ENCODE data around the gene ACTR1B.
"Not testable (repeated sequence)": the region's sequence is repeated elsewhere in the genome, so short reads cannot be mapped to it uniquely, and the experiment has no call there.

Gene ACTR1B
- long read RNA-seq, transcript ACTR1B-201 (11 exons, 2,243 nt), result major isoform, 107 of 254 reads
- long read RNA-seq, partial matches to known transcripts, result 16 of 254 reads
- long read RNA-seq, other reads (novel, unspliced or antisense), result 131 of 254 reads

DNA sequence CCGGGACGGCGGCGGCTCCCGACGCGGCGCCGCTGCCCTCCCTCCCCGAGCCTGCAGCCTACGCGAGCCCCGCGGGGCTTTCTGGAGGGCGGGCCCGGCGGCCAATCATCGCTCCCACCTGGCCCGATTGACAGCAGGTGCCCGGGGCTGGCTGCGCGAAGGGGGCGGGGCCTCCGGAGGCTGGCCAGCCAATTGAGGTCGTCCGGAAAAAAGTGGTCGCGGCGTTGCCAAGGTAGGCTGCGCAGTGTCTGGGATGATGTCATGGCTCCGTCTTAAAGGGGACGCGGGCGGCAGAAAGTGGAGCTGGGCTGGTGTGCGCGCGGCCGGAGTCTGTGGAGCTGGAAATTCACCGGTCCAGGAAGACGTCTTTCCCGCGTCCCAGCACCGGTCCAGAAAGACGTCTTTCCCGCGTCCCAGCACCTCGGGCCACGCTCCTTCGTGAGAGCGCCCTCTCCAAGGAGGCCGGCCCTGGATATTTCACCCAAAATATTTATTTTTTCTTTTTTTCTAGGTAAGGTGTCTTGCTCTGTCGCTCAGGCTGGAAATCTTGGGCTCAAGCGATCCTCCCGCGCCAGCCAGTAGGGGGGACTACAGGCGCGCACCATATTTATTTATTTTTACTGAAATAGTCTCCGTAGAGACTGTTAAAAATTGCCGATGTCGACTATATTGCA lies at the start of gene ACTR1B:
Gene ACTR1B (minus strand): TSS at position 83 of the 674 bp plus-strand sequence. CDS start 154 bp downstream, outside the sequence.
- no peaks in the 10 kb centered on the region for H3K27me3 ChIP-seq (ENCODE audit: insufficient read depth, poor library complexity, severe bottlenecking)
- H3K4me3 ChIP-seq (replicated peaks; ENCODE audit: insufficient read depth, low read length), result peak within 1 kb of the TSS; percentile 64
- DNase-seq (ENCODE audit: low read depth in 1 of 2, low spot score in 1 of 2), result peak; percentile 96 to 98
- TF ChIP-seq GABPA (IDR thresholded peaks at IDR 0.05; ENCODE audit: low read depth) (no peak), SPI1 (IDR thresholded peaks at IDR 0.05; ENCODE audit: borderline replicate concordance, low read depth) (no peak), POLR2AphosphoS5 (IDR thresholded peaks at IDR 0.05; ENCODE audit: low read depth) (peak; percentile 62; the same call in 1 of the 2 replicates)
- TF ChIP-seq, protein P1, sequence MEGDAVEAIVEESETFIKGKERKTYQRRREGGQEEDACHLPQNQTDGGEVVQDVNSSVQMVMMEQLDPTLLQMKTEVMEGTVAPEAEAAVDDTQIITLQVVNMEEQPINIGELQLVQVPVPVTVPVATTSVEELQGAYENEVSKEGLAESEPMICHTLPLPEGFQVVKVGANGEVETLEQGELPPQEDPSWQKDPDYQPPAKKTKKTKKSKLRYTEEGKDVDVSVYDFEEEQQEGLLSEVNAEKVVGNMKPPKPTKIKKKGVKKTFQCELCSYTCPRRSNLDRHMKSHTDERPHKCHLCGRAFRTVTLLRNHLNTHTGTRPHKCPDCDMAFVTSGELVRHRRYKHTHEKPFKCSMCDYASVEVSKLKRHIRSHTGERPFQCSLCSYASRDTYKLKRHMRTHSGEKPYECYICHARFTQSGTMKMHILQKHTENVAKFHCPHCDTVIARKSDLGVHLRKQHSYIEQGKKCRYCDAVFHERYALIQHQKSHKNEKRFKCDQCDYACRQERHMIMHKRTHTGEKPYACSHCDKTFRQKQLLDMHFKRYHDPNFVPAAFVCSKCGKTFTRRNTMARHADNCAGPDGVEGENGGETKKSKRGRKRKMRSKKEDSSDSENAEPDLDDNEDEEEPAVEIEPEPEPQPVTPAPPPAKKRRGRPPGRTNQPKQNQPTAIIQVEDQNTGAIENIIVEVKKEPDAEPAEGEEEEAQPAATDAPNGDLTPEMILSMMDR (IDR thresholded peaks at IDR 0.05; ENCODE audit: insufficient read depth, low read length), result peak; percentile 12
- TF ChIP-seq, protein P2, sequence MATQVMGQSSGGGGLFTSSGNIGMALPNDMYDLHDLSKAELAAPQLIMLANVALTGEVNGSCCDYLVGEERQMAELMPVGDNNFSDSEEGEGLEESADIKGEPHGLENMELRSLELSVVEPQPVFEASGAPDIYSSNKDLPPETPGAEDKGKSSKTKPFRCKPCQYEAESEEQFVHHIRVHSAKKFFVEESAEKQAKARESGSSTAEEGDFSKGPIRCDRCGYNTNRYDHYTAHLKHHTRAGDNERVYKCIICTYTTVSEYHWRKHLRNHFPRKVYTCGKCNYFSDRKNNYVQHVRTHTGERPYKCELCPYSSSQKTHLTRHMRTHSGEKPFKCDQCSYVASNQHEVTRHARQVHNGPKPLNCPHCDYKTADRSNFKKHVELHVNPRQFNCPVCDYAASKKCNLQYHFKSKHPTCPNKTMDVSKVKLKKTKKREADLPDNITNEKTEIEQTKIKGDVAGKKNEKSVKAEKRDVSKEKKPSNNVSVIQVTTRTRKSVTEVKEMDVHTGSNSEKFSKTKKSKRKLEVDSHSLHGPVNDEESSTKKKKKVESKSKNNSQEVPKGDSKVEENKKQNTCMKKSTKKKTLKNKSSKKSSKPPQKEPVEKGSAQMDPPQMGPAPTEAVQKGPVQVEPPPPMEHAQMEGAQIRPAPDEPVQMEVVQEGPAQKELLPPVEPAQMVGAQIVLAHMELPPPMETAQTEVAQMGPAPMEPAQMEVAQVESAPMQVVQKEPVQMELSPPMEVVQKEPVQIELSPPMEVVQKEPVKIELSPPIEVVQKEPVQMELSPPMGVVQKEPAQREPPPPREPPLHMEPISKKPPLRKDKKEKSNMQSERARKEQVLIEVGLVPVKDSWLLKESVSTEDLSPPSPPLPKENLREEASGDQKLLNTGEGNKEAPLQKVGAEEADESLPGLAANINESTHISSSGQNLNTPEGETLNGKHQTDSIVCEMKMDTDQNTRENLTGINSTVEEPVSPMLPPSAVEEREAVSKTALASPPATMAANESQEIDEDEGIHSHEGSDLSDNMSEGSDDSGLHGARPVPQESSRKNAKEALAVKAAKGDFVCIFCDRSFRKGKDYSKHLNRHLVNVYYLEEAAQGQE (IDR thresholded peaks at IDR 0.05; ENCODE audit: insufficient replicate concordance, low read depth), result no peak
- H3K27ac ChIP-seq (replicated peaks), result peak within 1 kb of the TSS; percentile 96

DNA sequence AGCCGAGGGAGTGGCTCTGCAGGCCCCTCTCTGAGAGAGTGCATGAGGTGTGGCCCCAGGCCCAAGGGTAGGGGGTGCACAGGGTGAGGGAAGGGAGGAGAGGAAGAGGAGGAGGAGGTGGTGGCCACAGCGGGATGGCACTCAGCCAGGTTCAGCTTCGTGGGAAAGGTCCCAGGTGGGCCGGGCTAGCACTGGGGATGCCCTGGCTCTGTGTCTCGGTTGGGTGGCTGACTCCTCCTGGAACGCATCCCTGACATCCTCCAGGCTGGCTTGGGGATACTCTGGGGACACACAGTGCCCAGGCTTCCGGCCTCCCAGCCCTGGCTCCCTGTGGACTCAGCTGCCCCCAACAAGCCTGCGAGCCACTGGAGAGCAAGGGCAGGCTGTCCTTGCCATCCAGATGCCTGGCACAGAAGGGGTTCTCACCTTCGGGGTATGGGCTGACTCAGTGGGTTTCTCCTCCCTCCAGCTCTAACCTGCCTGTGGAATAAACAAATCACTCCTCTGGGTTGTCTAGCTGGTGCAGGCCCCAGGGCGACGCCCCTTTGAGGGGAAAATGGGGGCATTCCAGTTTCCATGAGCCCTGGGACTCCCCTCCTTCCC lies 49.0 kb upstream of the ACTR1B start:
- Histone ChIP-seq H3K27ac (replicated peaks) (no peak overlapping the region), H3K27me3 (ENCODE audit: insufficient read depth, poor library complexity, severe bottlenecking) (no peaks in the 10 kb centered on the region), H3K4me3 (replicated peaks; ENCODE audit: insufficient read depth, low read length) (no peak overlapping the region)
- no peak for DNase-seq (ENCODE audit: low read depth in 1 of 2, low spot score in 1 of 2)
- TF ChIP-seq GABPA (IDR thresholded peaks at IDR 0.05; ENCODE audit: low read depth) (no peak), POLR2AphosphoS5 (IDR thresholded peaks at IDR 0.05; ENCODE audit: low read depth) (no peak), SPI1 (IDR thresholded peaks at IDR 0.05; ENCODE audit: borderline replicate concordance, low read depth) (no peak)
- TF ChIP-seq, protein P2 (IDR thresholded peaks at IDR 0.05; ENCODE audit: insufficient replicate concordance, low read depth), result no peak
- TF ChIP-seq, protein P1 (IDR thresholded peaks at IDR 0.05; ENCODE audit: insufficient read depth, low read length), result no peak

DNA sequence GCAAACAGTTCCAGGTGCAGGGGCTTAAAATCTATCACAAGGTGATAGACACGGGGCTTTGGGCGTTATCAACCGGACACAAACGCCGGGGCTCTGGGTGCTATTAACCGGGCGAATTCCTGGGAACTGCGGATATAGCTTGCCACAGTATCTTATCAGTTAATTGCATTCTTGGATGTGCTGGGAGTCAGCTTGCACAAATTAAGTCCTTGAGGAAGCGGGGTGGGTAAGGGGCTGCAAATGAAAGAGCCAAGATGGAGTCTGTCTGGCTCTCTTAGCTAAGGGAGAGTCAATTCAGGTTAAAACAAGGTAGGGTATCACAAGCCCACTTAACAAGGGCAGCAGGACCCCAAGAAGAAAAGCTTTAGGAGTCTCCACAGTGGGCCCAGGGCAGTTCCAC lies 48.3 kb upstream of the ACTR1B start:
- H3K27me3 ChIP-seq (ENCODE audit: insufficient read depth, poor library complexity, severe bottlenecking); H3K27ac ChIP-seq (replicated peaks); H3K4me3 ChIP-seq (replicated peaks; ENCODE audit: insufficient read depth, low read length); DNase-seq (ENCODE audit: low read depth in 1 of 2, low spot score in 1 of 2): not testable (repeated sequence)

DNA sequence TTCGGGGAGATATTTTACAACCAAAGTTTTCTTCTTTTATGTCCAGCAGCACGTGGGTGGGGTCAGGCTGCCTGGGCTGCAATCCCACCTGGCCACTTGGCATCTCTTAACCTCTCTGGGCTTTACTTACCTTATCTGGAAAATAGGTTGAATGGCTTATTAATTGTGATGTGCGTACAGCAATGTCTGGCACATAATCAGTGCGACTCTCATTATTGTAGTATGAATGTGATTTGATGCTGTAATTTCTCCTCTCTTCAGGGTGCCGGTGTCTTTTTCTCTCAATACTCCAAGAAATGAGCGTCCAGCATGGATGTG lies 47.5 kb upstream of the ACTR1B start:
- Histone ChIP-seq H3K27ac (replicated peaks) (no peak overlapping the region), H3K4me3 (replicated peaks; ENCODE audit: insufficient read depth, low read length) (no peak overlapping the region), H3K27me3 (ENCODE audit: insufficient read depth, poor library complexity, severe bottlenecking) (no peaks in the 10 kb centered on the region)
- no peak for DNase-seq (ENCODE audit: low read depth in 1 of 2, low spot score in 1 of 2)
- TF ChIP-seq SPI1 (IDR thresholded peaks at IDR 0.05; ENCODE audit: borderline replicate concordance, low read depth) (no peak), GABPA (IDR thresholded peaks at IDR 0.05; ENCODE audit: low read depth) (no peak), POLR2AphosphoS5 (IDR thresholded peaks at IDR 0.05; ENCODE audit: low read depth) (no peak)
- TF ChIP-seq, protein P1 (IDR thresholded peaks at IDR 0.05; ENCODE audit: insufficient read depth, low read length), result no peak
- TF ChIP-seq, protein P2 (IDR thresholded peaks at IDR 0.05; ENCODE audit: insufficient replicate concordance, low read depth), result no peak

Measured in HL-60 (cell line).